Stimulated activated CD4-positive, alpha-beta T cell treated with anti-CD3 and anti-CD28 coated beads, Interleukin-15, amount 100 ng/mL, for 48 hours (primary cell): ENCODE results near the gene NADK2.
"Not testable (repeated sequence)": the region's sequence is repeated elsewhere in the genome, so short reads cannot be mapped to it uniquely, and the experiment has no call there.

ENCODE experiments used
- DNase-seq, 2 donors: peaks; one replicate each; pipeline ENCODE4 v3.0.0-alpha.2; 2020; ENCODE audit warnings: low read depth in 2 of 2

The NADK2 gene

GRCh38 chr5:36241631-36242533 lies at the start of gene NADK2:
NADK2 (minus strand) TSS chr5:36241925; CDS start chr5:36241798, 127 bp downstream.
- DNase-seq: peak; percentile 87

GRCh38 chr5:36285837-36286615 lies 44.3 kb upstream of the NADK2 start:
- DNase-seq: no peak

- DNase-seq: not testable (repeated sequence)
Measured at GRCh38 chr5:36283775-36284174, 42.0 kb upstream of the NADK2 start.

- no peak for DNase-seq
Measured at GRCh38 chr5:36281626-36282025, 39.9 kb upstream of the NADK2 start.

GRCh38 chr5:36279054-36279698 lies 37.5 kb upstream of the NADK2 start:
- no peak for DNase-seq

- no peak for DNase-seq
Measured at GRCh38 chr5:36277521-36278176, 35.9 kb upstream of the NADK2 start.

GRCh38 chr5:36276864-36277263 lies 35.1 kb upstream of the NADK2 start:
- no peak for DNase-seq

- DNase-seq: no peak
Measured at GRCh38 chr5:36273809-36274526, 32.2 kb upstream of the NADK2 start.

GRCh38 chr5:36272136-36272690 lies 30.5 kb upstream of the NADK2 start:
- DNase-seq: no peak

GRCh38 chr5:36270876-36271575 lies 29.3 kb upstream of the NADK2 start:
- no peak for DNase-seq

GRCh38 chr5:36270175-36270574 lies 28.4 kb upstream of the NADK2 start:
- no peak for DNase-seq

- no peak for DNase-seq
Measured at GRCh38 chr5:36269478-36269877, 27.8 kb upstream of the NADK2 start.

GRCh38 chr5:36267905-36268304 lies 26.2 kb upstream of the NADK2 start:
- DNase-seq: no peak

- DNase-seq: no peak
Measured at GRCh38 chr5:36264202-36264760, 22.6 kb upstream of the NADK2 start.

GRCh38 chr5:36261186-36261585 lies 19.5 kb upstream of the NADK2 start:
- DNase-seq: no peak

GRCh38 chr5:36253575-36253974 lies 11.8 kb upstream of the NADK2 start:
- DNase-seq: no peak

GRCh38 chr5:36252722-36253365 lies 11.1 kb upstream of the NADK2 start:
- no peak for DNase-seq

- no peak for DNase-seq
Measured at GRCh38 chr5:36251218-36251617, 9.5 kb upstream of the NADK2 start.

GRCh38 chr5:36250427-36250826 lies 8.7 kb upstream of the NADK2 start:
- no peak for DNase-seq
